Astrocyte (in vitro differentiated cells and primary cell): ENCODE results near the gene STX3. TPM values are rescaled to one million over a fixed set of nuclear protein-coding genes. Genes with fewer than 3 reads are reported as not detected.

Experiments
- DNase-seq: peaks from one replicate; pipeline ENCODE4 v3.0.0-alpha.2; 2010; ENCODE audit warnings: low read depth
- FAIRE-seq: peaks from 2 replicates; lab custom pipeline; 2011; peaks lifted over from hg19 to GRCh38; lab: Jason Lieb, UNC
- H2AFZ ChIP-seq: 2 replicates; pipeline ENCODE4 v1.6.0; 2012; ENCODE audit warnings: low read depth, low read length, inconsistent platforms
- H3K27ac ChIP-seq: 2 replicates; pipeline ENCODE4 v1.5.1; 2011; ENCODE audit warnings: low read depth, low read length, inconsistent platforms
- H3K27me3 ChIP-seq: 2 replicates; pipeline ENCODE4 v1.6.0; 2011; ENCODE audit warnings: low read length, inconsistent platforms; ENCODE audit not compliant: insufficient read depth
- H3K36me3 ChIP-seq: 2 replicates; pipeline ENCODE4 v1.5.1; 2011; ENCODE audit warnings: low read length, inconsistent platforms; ENCODE audit not compliant: insufficient read depth
- H3K4me1 ChIP-seq: 2 replicates; pipeline ENCODE4 v1.5.1; 2011; ENCODE audit warnings: low read length, inconsistent platforms; ENCODE audit not compliant: insufficient read depth
- H3K4me2 ChIP-seq: 2 replicates; pipeline ENCODE4 v1.6.0; 2012; ENCODE audit warnings: low read length, inconsistent platforms
- H3K4me3 ChIP-seq: 2 replicates; pipeline ENCODE4 v1.5.1; 2011; ENCODE audit warnings: low read depth, mild to moderate bottlenecking, low read length, inconsistent platforms; ENCODE audit not compliant: insufficient read depth
- H3K79me2 ChIP-seq: 2 replicates; pipeline ENCODE4 v1.6.0; 2012; ENCODE audit warnings: mild to moderate bottlenecking, low read length, inconsistent platforms; ENCODE audit not compliant: insufficient read depth
- H3K9ac ChIP-seq: 2 replicates; pipeline ENCODE4 v1.6.0; 2012; ENCODE audit warnings: mild to moderate bottlenecking, low read length, inconsistent platforms
- H3K9me3 ChIP-seq: 2 replicates; pipeline ENCODE4 v1.5.1; 2012; ENCODE audit warnings: low read depth, mild to moderate bottlenecking, low read length, inconsistent platforms; ENCODE audit not compliant: insufficient read depth
- H4K20me1 ChIP-seq: 2 replicates; pipeline ENCODE4 v1.6.0; 2012; ENCODE audit warnings: low read length, inconsistent platforms; ENCODE audit not compliant: insufficient read depth
- H3K27ac Mint-ChIP-seq: one replicate; pipeline ENCODE4 v1.8.0; 2021; ENCODE audit warnings: mild to moderate bottlenecking, mixed read lengths; ENCODE audit not compliant: unreplicated experiment
- H3K27me3 Mint-ChIP-seq: one replicate; pipeline ENCODE4 v1.8.0; 2021; ENCODE audit warnings: low read depth, mixed read lengths; ENCODE audit not compliant: unreplicated experiment
- H3K36me3 Mint-ChIP-seq: one replicate; pipeline ENCODE4 v1.8.0; 2021; ENCODE audit warnings: low read depth, mixed read lengths; ENCODE audit not compliant: unreplicated experiment
- H3K4me1 Mint-ChIP-seq: one replicate; pipeline ENCODE4 v1.8.0; 2021; ENCODE audit warnings: low read depth, mixed read lengths; ENCODE audit not compliant: unreplicated experiment
- H3K4me3 Mint-ChIP-seq: one replicate; pipeline ENCODE4 v1.8.0; 2021; ENCODE audit warnings: mild to moderate bottlenecking, moderate library complexity, mixed read lengths; ENCODE audit not compliant: unreplicated experiment
- H3K9me3 Mint-ChIP-seq: one replicate; pipeline ENCODE4 v1.8.0; 2021; ENCODE audit warnings: mild to moderate bottlenecking, mixed read lengths; ENCODE audit not compliant: unreplicated experiment
- CTCF ChIP-seq: IDR thresholded peaks from 2 replicates; pipeline ENCODE4 v1.5.1; 2011; ENCODE audit warnings: low read depth, mild to moderate bottlenecking, inconsistent platforms, low read length, moderate library complexity; ENCODE audit not compliant: insufficient read depth
- EZH2 ChIP-seq: IDR thresholded peaks from 2 replicates; pipeline ENCODE4 v1.6.1; 2012; ENCODE audit warnings: mild to moderate bottlenecking, low read length, inconsistent platforms; ENCODE audit not compliant: insufficient read depth
- total RNA-seq: library from RNA; stranded (reverse); gene quantifications from 2 replicates; pipeline ENCODE4 v1.2.1, GENCODE V29; 2021

The STX3 gene
- total RNA-seq, 1 donor from 2014 or later: 61.2 TPM

DNA sequence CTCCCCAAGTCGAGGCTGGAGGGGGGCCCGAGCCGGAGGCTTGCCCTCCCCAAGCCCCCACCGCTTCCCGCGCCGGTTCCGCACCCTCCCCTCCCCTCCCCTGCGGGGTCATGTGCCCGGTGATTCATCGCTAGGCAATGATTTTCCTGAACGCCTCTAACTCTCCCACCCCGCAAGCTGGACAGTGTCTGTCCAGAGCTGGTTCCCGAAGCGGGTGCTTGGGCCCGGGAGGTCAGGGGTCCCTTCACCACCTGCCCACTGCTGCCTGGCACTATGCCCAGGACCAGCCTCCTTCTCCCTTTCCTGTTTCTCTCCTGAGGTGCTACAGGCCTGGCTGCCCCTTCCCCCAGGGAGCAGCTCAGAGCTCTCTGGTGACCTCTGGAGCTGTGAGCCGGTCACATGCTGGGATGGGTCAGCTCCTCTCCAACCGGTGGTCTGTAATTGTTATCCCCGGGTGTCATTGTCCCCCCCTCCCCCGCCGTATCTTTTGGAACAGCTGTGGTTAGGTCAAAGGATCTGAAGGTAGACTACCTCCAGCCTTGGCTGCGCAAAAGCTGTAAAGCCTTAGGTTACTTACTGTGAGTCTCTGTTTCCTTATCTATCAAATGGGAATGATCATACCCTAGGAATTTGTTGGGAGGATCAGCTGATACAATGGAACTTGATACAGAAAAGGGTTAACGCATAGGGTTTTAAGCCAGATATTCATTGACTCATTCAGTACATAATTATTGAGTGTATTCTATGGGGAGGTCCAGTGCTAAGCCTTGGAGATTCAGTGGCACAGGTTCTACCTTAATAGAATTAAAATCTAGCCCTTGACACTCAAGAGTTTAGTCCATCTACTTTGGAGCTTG is 753 bp downstream of the STX3 start:
- H2AFZ ChIP-seq: peak overlapping the region; percentile 89
- H3K27me3 ChIP-seq: no peaks in the 10 kb centered on the region
- H3K4me2 ChIP-seq: peak overlapping the region; percentile 99
- FAIRE-seq (no peak), DNase-seq (peak; percentile 63)
- Mint-ChIP-seq H3K9me3 (no peaks in the 10 kb centered on the region), H3K4me1 (peaks cover 10% of the 10 kb centered on the region), H3K27me3 (no peaks in the 10 kb centered on the region), H3K36me3 (peaks cover 11% of the 10 kb centered on the region), H3K4me3 (peak overlapping the region; percentile 96), H3K27ac (peak overlapping the region; percentile 94)
- H3K4me1 ChIP-seq: peaks cover 20% of the 10 kb centered on the region
- H3K4me3 ChIP-seq: peak overlapping the region; percentile 83
- peaks cover 42% of the 10 kb centered on the region for H4K20me1 ChIP-seq
- peak overlapping the region; percentile 75 for H3K27ac ChIP-seq
- no peaks in the 10 kb centered on the region for H3K9me3 ChIP-seq
- peaks cover 24% of the 10 kb centered on the region for H3K79me2 ChIP-seq
- TF ChIP-seq EZH2 (no peak), CTCF (no peak)
- no peaks in the 10 kb centered on the region for H3K36me3 ChIP-seq
- H3K9ac ChIP-seq: peak overlapping the region; percentile 83

GRCh38 chr11:59756558-59756840 is 1.3 kb downstream of the STX3 start:
- Histone ChIP-seq H3K9ac (no peak overlapping the region), H3K4me1 (peaks cover 20% of the 10 kb centered on the region), H3K36me3 (no peaks in the 10 kb centered on the region), H3K4me2 (peak overlapping the region; percentile 99), H3K79me2 (peaks cover 24% of the 10 kb centered on the region), H4K20me1 (peaks cover 45% of the 10 kb centered on the region), H2AFZ (no peak overlapping the region), H3K27me3 (no peaks in the 10 kb centered on the region), H3K4me3 (no peak overlapping the region), H3K9me3 (no peaks in the 10 kb centered on the region), H3K27ac (no peak overlapping the region)
- TF ChIP-seq EZH2 (no peak), CTCF (no peak)
- peak overlapping the region; percentile 94 for H3K27ac Mint-ChIP-seq
- DNase-seq: peak; percentile 29
- H3K27me3 Mint-ChIP-seq: no peaks in the 10 kb centered on the region
- FAIRE-seq: no peak
- H3K4me1 Mint-ChIP-seq: peaks cover 10% of the 10 kb centered on the region
- H3K9me3 Mint-ChIP-seq: no peaks in the 10 kb centered on the region
- H3K4me3 Mint-ChIP-seq: peak overlapping the region; percentile 96
- H3K36me3 Mint-ChIP-seq: peaks cover 11% of the 10 kb centered on the region

GRCh38 chr11:59756845-59757244 is 1.7 kb downstream of the STX3 start:
- Mint-ChIP-seq H3K4me3 (peak overlapping the region; percentile 96), H3K27me3 (no peaks in the 10 kb centered on the region), H3K9me3 (no peaks in the 10 kb centered on the region), H3K27ac (peak overlapping the region; percentile 86), H3K36me3 (peaks cover 11% of the 10 kb centered on the region), H3K4me1 (peaks cover 10% of the 10 kb centered on the region)
- DNase-seq (no peak), FAIRE-seq (no peak)
- H3K4me3 ChIP-seq: no peak overlapping the region
- H3K36me3 ChIP-seq: no peaks in the 10 kb centered on the region
- peaks cover 25% of the 10 kb centered on the region for H3K79me2 ChIP-seq
- peaks cover 46% of the 10 kb centered on the region for H4K20me1 ChIP-seq
- H3K27me3 ChIP-seq: no peaks in the 10 kb centered on the region
- TF ChIP-seq EZH2: no peak
- no peak for TF ChIP-seq CTCF
- H3K4me1 ChIP-seq: peaks cover 20% of the 10 kb centered on the region
- H2AFZ ChIP-seq: no peak overlapping the region
- no peak overlapping the region for H3K9ac ChIP-seq
- H3K4me2 ChIP-seq: peak overlapping the region; percentile 99
- no peak overlapping the region for H3K27ac ChIP-seq
- no peaks in the 10 kb centered on the region for H3K9me3 ChIP-seq
